ENCODE measurements around the gene IQSEC1. TPM values are rescaled to one million over a fixed set of nuclear protein-coding genes. Genes with fewer than 3 reads are reported as not detected.

IQSEC1 gene
- total and polyA plus RNA-seq, 2 donors (not counting 3 experiments of a cell fraction or from before 2014, with no cell fraction given) = 5.2 to 18.0 TPM

DNA sequence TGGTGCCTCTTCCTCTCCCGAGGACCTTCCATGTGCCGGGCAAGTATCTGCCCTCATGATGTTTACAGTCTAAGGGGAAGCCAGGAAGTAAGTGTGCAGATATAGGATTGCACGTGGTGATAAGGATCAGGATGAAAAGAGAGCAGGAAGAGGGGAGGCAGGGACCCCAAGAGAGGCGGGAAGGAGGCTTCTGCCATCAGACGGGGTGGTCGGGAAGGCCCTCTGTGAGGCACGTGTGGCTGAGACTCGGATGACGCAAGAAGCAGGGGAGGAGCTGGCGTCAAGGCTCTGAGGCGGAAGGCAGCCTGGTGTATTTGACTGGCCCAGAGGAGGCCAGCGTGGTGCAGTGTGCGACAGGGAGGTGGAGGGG, 762 bp upstream of the IQSEC1 start:
- Histone ChIP-seq H3K9me1 (replicated peaks; ENCODE audit: control insufficient read depth, extremely low read depth, insufficient read depth, low read length) (no peaks in the 10 kb centered on the region), H3K4me2 (ENCODE audit: insufficient read depth, low read length) (no peak overlapping the region), H3K9ac (replicated peaks; ENCODE audit: extremely low read depth, insufficient read depth, low read length) (no peak overlapping the region), H3K27ac (ENCODE audit: insufficient read depth, low read depth, low read length) (no peak overlapping the region), H3K4me1 (ENCODE audit: control insufficient read depth, extremely low read depth, insufficient read depth, low read length) (no peaks in the 10 kb centered on the region), H3K9me3 (replicated peaks; ENCODE audit: control insufficient read depth, insufficient read depth, low read length) (no peaks in the 10 kb centered on the region), H3K27me3 (ENCODE audit: control insufficient read depth in 2 of 2, insufficient read depth in 2 of 2, low read length in 2 of 2) (peaks cover 6 to 13% of the 10 kb centered on the region in 2 experiments), H3K36me3 (ENCODE audit: control insufficient read depth in 2 of 2, extremely low read depth in 1 of 2, insufficient read depth in 2 of 2, low read length in 2 of 2) (no peaks in the 10 kb centered on the region), H3K79me2 (ENCODE audit: control insufficient read depth, insufficient read depth, low read length) (no peaks in the 10 kb centered on the region), H4K20me1 (replicated peaks; ENCODE audit: control insufficient read depth, extremely low read depth, insufficient read depth, low read length) (no peaks in the 10 kb centered on the region), H2AFZ (ENCODE audit: low read depth, low read length) (no peak overlapping the region), H3K4me3 (replicated peaks in 1 of 3; ENCODE audit: insufficient read depth in 1 of 3, low read depth in 1 of 3, low read length in 3 of 3) (no peak overlapping the region)
- BruUV-seq (replicated peaks) = no TSS peak
- ChIA-PET CTCF (interaction anchor here (5.5 kb wide), 1 partner anchor 17 kb away, joined by 22 read pairs; no protein-coding TSS in a partner anchor), POLR2A (no interaction called here)
- FAIRE-seq = no peak
- intact Hi-C loops (cut with micrococcal nuclease) (no loop called here), dilution Hi-C loops (cut with MboI; ENCODE audit: extremely low pct_ligation_motif_present, low sequenced_read_pairs) (no loop called here)
- DNase-seq (ENCODE audit: low read depth, low spot score) = no peak
- TF ChIP-seq GATA2 (IDR thresholded peaks at IDR 0.05; ENCODE audit: insufficient read depth, insufficient read length, low read depth, low read length) (no peak), EZH2 (IDR thresholded peaks at IDR 0.05; ENCODE audit: borderline replicate concordance, low read depth, low read length, severe bottlenecking) (no peak), JUN (IDR thresholded peaks at IDR 0.05; ENCODE audit: borderline replicate concordance, insufficient read depth, insufficient read length, low read depth) (no peak)

DNA sequence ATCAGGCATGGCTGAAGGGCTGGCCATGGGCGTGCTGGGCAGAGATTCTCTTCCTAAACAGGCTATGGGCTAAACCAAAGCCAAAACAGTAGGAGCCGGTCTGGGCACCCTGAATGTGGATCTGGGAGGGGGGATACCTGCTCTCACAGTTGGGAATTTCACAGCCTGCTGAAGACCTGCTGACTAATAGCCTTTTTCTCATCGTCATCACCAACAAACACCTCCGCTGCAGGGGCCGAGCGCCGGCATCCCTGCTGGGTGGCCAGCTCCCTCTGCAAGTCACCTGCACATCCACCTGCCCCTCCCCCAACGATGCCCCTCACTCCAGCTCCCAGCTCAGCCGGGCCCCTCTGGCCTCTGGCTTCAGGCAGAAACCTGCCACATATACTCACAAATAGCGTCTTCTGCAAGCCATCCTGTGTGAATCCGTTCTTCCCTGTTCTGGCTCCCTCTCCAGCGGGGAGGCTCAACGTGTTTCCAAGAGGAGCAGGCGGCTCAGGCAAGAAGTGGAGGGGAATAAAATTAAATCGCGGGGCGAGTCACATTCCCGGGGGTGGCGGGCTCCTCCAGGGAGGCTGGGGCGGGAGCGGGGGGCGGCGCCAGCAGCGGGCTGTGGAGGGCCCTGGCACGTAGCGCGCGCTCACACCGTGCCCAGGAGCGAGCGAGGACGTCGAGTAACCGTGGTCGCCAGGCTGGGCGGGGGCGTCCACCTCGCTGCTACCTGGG, 466 bp downstream of the IQSEC1 start:
- no peak for DNase-seq (ENCODE audit: low read depth, low spot score)
- H3K4me1 ChIP-seq (ENCODE audit: control insufficient read depth, extremely low read depth, insufficient read depth, low read length) = no peaks in the 10 kb centered on the region
- H3K9me3 ChIP-seq (replicated peaks; ENCODE audit: control insufficient read depth, insufficient read depth, low read length) = no peaks in the 10 kb centered on the region
- H3K4me2 ChIP-seq (ENCODE audit: insufficient read depth, low read length) = no peak overlapping the region
- dilution Hi-C loops (cut with MboI; ENCODE audit: extremely low pct_ligation_motif_present, low sequenced_read_pairs) = no loop called here
- H3K4me3 ChIP-seq (replicated peaks in 1 of 3; ENCODE audit: insufficient read depth in 1 of 3, low read depth in 1 of 3, low read length in 3 of 3) = no peak overlapping the region
- H3K9me1 ChIP-seq (replicated peaks; ENCODE audit: control insufficient read depth, extremely low read depth, insufficient read depth, low read length) = no peaks in the 10 kb centered on the region
- H3K27ac ChIP-seq (ENCODE audit: insufficient read depth, low read depth, low read length) = no peak overlapping the region
- CTCF ChIA-PET = interaction anchor here (5.5 kb wide), 1 partner anchor 19 kb away, joined by 22 read pairs; no protein-coding TSS in a partner anchor
- H3K9ac ChIP-seq (replicated peaks; ENCODE audit: extremely low read depth, insufficient read depth, low read length) = no peak overlapping the region
- peak; percentile 3 for TF ChIP-seq EZH2 (IDR thresholded peaks at IDR 0.05; ENCODE audit: borderline replicate concordance, low read depth, low read length, severe bottlenecking)
- TF ChIP-seq GATA2 (IDR thresholded peaks at IDR 0.05; ENCODE audit: insufficient read depth, insufficient read length, low read depth, low read length) = no peak
- no peak for TF ChIP-seq POLR2A (IDR thresholded peaks at IDR 0.05; ENCODE audit: low read depth, low read length)
- no peak for TF ChIP-seq JUN (IDR thresholded peaks at IDR 0.05; ENCODE audit: borderline replicate concordance, insufficient read depth, insufficient read length, low read depth)
- TF ChIP-seq CTCF (IDR thresholded peaks at IDR 0.05; ENCODE audit: extremely low read depth in 1 of 2, insufficient read depth in 1 of 2, low read depth in 1 of 2, low read length in 2 of 2) = no peak
- no peaks in the 10 kb centered on the region for H3K36me3 ChIP-seq (ENCODE audit: control insufficient read depth in 2 of 2, extremely low read depth in 1 of 2, insufficient read depth in 2 of 2, low read length in 2 of 2)
- no peak overlapping the region for H2AFZ ChIP-seq (ENCODE audit: low read depth, low read length)
- no peaks in the 10 kb centered on the region for H3K79me2 ChIP-seq (ENCODE audit: control insufficient read depth, insufficient read depth, low read length)
- peaks cover 6 to 13% of the 10 kb centered on the region in 2 experiments for H3K27me3 ChIP-seq (ENCODE audit: control insufficient read depth in 2 of 2, insufficient read depth in 2 of 2, low read length in 2 of 2)
- FAIRE-seq = no peak
- POLR2A ChIA-PET = no interaction called here
- intact Hi-C loops (cut with micrococcal nuclease) = no loop called here
- no peaks in the 10 kb centered on the region for H4K20me1 ChIP-seq (replicated peaks; ENCODE audit: control insufficient read depth, extremely low read depth, insufficient read depth, low read length)
- BruUV-seq (replicated peaks) = no TSS peak
